ENCODE data around the gene TSEN2.

- TF ChIP-seq CTCF (IDR thresholded peaks at IDR 0.05) (no peak), POLR2A (IDR thresholded peaks at IDR 0.05) (no peak)
These were observed 38.4 kb downstream of the TSEN2 start for GRCh38 chr3:12522721-12523120.
